ENCODE data around the gene MAP2K5. TPM values are rescaled to one million over a fixed set of nuclear protein-coding genes. Genes with fewer than 3 reads are reported as not detected.

The MAP2K5 gene
- total RNA-seq, 2 experiments from 2014 or later: 16.9 to 17.4 TPM

GRCh38 chr15:67760901-67761300, 218.4 kb downstream of the MAP2K5 start:
- no peaks in the 10 kb centered on the region for H3K36me3 Mint-ChIP-seq (ENCODE audit: low read depth)
- CTCF ChIA-PET: no interaction called here
- no peaks in the 10 kb centered on the region for H3K27me3 Mint-ChIP-seq
- no peak overlapping the region for H3K4me3 Mint-ChIP-seq
- H3K9me3 Mint-ChIP-seq: no peaks in the 10 kb centered on the region
- H3K27ac Mint-ChIP-seq: no peak overlapping the region
- H3K4me1 Mint-ChIP-seq: peaks cover 28% of the 10 kb centered on the region
- DNase-seq: no peak
- POLR2A ChIA-PET: no interaction called here

- Mint-ChIP-seq H3K9me3 (no peaks in the 10 kb centered on the region), H3K4me3 (no peak overlapping the region), H3K27me3 (no peaks in the 10 kb centered on the region), H3K4me1 (peaks cover 28% of the 10 kb centered on the region), H3K36me3 (ENCODE audit: low read depth) (no peaks in the 10 kb centered on the region), H3K27ac (no peak overlapping the region)
- no peak for DNase-seq
- CTCF ChIA-PET: no interaction called here
- POLR2A ChIA-PET: no interaction called here
These were observed 218.8 kb downstream of the MAP2K5 start for GRCh38 chr15:67761343-67761742.

- Mint-ChIP-seq H3K27me3 (no peaks in the 10 kb centered on the region), H3K9me3 (no peaks in the 10 kb centered on the region), H3K4me1 (peaks cover 26% of the 10 kb centered on the region), H3K27ac (no peak overlapping the region), H3K36me3 (ENCODE audit: low read depth) (no peaks in the 10 kb centered on the region), H3K4me3 (no peak overlapping the region)
- CTCF ChIA-PET: no interaction called here
- POLR2A ChIA-PET: interaction anchor here (0.7 kb wide), 1 partner anchor 18 kb away, joined by 3 read pairs; no protein-coding TSS in a partner anchor
- DNase-seq: peak; percentile 27
These were observed 220.3 kb downstream of the MAP2K5 start for GRCh38 chr15:67762610-67763368.

DNA sequence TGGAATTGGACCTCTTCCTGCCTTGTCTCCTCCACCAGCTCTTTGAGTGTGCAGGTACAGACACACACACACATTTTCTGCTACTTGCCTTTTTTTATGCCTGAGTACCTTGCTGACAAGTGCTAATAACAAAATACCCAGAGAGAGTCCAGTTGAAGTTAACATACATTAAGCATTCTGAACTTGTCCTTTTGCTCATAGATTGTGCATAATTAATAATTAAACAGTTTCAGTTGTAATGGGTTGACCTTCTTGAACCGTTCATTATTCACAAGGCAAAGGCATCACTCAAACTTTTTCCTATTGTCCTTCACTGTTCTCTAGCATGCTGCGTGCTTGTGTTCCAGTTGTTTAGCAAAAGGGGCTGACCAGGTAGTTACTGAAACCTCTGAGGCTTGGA, 223.2 kb downstream of the MAP2K5 start:
- ChIA-PET POLR2A (no interaction called here), CTCF (interaction anchor here (1.1 kb wide), 1 partner anchor 13 kb away, joined by 3 read pairs; no protein-coding TSS in a partner anchor)
- H3K4me3 Mint-ChIP-seq: no peak overlapping the region
- no peak for DNase-seq
- no peaks in the 10 kb centered on the region for H3K27me3 Mint-ChIP-seq
- H3K36me3 Mint-ChIP-seq (ENCODE audit: low read depth): no peaks in the 10 kb centered on the region
- H3K4me1 Mint-ChIP-seq: peaks cover 14% of the 10 kb centered on the region
- H3K9me3 Mint-ChIP-seq: no peaks in the 10 kb centered on the region
- no peak overlapping the region for H3K27ac Mint-ChIP-seq

- Mint-ChIP-seq H3K4me3 (no peak overlapping the region), H3K4me1 (peaks cover 12% of the 10 kb centered on the region), H3K9me3 (no peaks in the 10 kb centered on the region), H3K36me3 (ENCODE audit: low read depth) (no peaks in the 10 kb centered on the region), H3K27me3 (no peaks in the 10 kb centered on the region), H3K27ac (no peak overlapping the region)
- ChIA-PET POLR2A (no interaction called here), CTCF (no interaction called here)
- DNase-seq: no peak
These were observed 224.5 kb downstream of the MAP2K5 start for GRCh38 chr15:67766968-67767367.

DNA sequence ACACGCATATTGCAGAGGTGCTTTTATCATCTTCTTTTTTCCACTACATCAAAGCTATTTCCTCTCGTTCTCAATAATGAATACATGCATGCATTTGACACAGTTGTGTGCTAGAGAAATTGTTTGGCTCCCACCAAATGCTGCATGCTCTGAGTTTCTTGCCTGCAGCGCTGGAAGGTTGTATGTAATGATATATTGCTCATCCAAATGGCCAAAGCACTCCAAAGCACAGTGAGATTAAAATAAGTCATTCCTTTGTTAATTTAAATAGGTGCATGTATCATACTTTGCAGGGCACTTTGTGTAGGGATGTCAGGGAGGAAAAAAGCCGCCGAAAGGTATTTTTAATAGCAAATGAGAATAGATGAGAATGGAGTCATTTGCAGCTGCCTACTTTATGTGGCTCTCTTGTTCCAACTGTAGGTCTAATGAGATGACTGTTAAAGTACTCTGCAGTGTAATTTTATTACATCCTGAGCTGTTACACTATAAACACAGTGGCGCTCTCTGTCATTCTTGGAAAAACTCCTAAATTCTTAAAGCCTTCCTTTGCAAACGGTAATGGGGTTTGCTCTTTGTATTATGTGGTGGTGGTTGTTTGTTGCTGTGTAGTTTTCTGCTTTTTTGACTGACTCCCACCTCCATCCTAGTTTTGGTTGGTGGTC, 225.9 kb downstream of the MAP2K5 start:
- CTCF ChIA-PET: no interaction called here
- POLR2A ChIA-PET: no interaction called here

DNA sequence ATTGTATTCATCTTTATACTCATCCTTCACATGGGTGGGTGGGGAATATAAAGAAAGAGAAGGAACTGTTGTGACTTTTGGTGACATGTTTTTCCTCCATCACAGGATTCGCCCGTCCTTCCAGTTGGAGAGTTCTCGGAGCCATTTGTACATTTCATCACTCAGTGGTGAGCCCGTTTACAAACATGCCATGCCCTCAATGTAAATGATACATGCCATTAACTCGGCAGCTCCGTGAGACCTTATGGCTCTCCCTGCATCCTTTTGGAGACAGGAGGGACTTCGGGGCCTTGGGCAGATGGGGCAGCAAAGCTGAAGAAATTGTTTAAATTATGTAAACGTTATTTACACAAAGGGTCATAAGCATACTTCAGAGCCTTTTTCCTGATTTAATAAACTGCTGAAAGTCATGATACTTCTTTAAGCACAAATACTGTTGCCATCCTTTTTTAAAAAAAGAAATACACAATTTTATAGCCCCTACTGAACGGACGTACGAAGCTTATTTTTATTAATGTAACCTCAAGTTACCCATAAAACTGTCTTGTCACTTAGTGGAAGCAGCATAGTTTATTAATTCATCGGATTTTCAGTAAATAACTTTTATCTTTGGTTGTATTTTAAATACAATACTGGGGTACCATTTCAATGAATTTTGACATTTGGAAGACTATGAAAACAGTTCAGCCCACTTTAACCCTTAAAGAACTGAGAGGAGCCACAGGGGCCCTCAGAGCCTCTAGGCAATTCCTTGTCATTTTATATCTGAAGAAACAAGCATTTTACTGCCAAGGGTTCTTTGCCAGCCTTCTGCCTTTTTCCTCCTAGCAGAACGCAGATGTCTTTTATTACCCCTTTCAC, 227.2 kb downstream of the MAP2K5 start:
- H3K36me3 Mint-ChIP-seq (ENCODE audit: low read depth): no peaks in the 10 kb centered on the region
- ChIA-PET POLR2A (no interaction called here), CTCF (no interaction called here)
- no peak overlapping the region for H3K27ac Mint-ChIP-seq
- no peaks in the 10 kb centered on the region for H3K4me1 Mint-ChIP-seq
- H3K4me3 Mint-ChIP-seq: no peak overlapping the region
- no peaks in the 10 kb centered on the region for H3K9me3 Mint-ChIP-seq
- H3K27me3 Mint-ChIP-seq: no peaks in the 10 kb centered on the region
- DNase-seq: no peak

More for the DNA sequence above, 225.9 kb downstream of the MAP2K5 start:
- no peaks in the 10 kb centered on the region for H3K36me3 Mint-ChIP-seq (ENCODE audit: low read depth)
- no peaks in the 10 kb centered on the region for H3K27me3 Mint-ChIP-seq
- DNase-seq: no peak
- H3K4me1 Mint-ChIP-seq: no peaks in the 10 kb centered on the region
- H3K9me3 Mint-ChIP-seq: no peaks in the 10 kb centered on the region
- H3K4me3 Mint-ChIP-seq: no peak overlapping the region
- no peak overlapping the region for H3K27ac Mint-ChIP-seq

DNA sequence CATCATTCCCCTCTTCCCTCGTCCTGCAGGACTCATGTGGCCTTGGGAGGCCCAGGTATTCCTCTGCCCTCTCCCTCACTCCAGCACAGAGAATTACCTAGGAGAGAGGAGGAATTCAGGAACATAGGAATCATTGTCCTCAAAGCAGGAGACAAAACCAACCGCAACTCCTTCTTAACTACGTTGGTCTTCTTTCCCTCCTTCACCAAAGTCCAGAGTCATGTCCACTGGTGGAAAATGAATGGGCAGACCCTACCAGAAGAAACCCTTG, 227.8 kb downstream of the MAP2K5 start:
- DNase-seq: no peak
- Mint-ChIP-seq H3K4me1 (no peaks in the 10 kb centered on the region), H3K27me3 (no peaks in the 10 kb centered on the region), H3K36me3 (ENCODE audit: low read depth) (no peaks in the 10 kb centered on the region), H3K27ac (no peak overlapping the region), H3K4me3 (no peak overlapping the region), H3K9me3 (no peaks in the 10 kb centered on the region)
- ChIA-PET CTCF (no interaction called here), POLR2A (interaction anchor here (0.6 kb wide), 1 partner anchor 938 kb away, joined by 4 read pairs; no protein-coding TSS in a partner anchor)

DNA sequence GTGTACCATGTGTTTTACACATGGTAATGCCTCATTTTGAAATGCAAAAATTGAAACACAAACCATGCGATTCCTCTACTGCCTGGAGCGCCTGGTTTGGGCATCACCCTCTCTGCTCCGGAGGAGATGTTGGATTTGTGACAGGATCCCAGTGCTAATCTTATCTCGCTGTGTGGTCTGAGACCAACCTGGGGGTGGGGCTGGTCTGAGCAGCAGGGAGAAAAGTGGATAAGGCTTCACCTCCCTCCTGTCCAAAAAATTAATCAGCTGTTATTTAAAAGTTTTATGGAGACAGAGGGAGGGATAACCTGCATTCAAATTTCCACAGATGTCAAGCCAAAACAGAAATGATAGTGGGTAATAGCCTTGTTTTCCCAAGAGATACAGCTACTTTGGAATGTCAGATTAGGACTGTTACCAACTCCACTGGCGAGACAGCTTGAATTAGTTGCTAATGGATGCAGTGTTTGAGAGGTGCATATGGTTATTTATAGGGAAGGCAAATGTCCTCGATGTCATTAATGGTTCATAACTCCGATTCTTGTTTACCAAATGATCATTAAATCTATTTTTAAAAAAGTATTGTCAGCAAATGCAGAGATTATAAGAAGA, 228.8 kb downstream of the MAP2K5 start:
- H3K9me3 Mint-ChIP-seq: no peaks in the 10 kb centered on the region
- no peak overlapping the region for H3K27ac Mint-ChIP-seq
- H3K27me3 Mint-ChIP-seq: no peaks in the 10 kb centered on the region
- H3K36me3 Mint-ChIP-seq (ENCODE audit: low read depth): no peaks in the 10 kb centered on the region
- ChIA-PET CTCF (no interaction called here), POLR2A (no interaction called here)
- H3K4me1 Mint-ChIP-seq: no peaks in the 10 kb centered on the region
- H3K4me3 Mint-ChIP-seq: no peak overlapping the region
- no peak for DNase-seq

DNA sequence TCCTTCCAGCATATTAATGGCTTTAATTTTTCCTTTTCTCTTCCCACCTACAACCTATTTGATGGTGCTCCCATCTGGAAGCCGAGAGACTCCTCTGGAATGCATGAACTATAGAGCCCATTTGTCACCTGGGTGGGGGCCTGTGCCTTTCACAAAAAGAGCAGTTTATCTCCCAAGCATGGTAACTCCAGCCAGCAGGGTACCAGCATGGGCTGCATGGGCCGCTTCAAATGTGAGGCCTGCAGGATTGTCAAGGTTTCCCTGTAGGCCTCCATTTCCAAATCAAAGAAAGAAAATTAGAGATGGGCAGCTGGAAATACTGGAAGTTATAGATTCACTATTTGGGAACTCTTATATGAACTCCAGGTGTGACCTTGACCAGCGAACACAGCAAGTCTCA, 232.1 kb downstream of the MAP2K5 start:
- Mint-ChIP-seq H3K4me3 (no peak overlapping the region), H3K27ac (no peak overlapping the region), H3K4me1 (no peaks in the 10 kb centered on the region), H3K36me3 (ENCODE audit: low read depth) (no peaks in the 10 kb centered on the region), H3K9me3 (no peaks in the 10 kb centered on the region), H3K27me3 (no peaks in the 10 kb centered on the region)
- ChIA-PET POLR2A (no interaction called here), CTCF (no interaction called here)
- DNase-seq: no peak

DNA sequence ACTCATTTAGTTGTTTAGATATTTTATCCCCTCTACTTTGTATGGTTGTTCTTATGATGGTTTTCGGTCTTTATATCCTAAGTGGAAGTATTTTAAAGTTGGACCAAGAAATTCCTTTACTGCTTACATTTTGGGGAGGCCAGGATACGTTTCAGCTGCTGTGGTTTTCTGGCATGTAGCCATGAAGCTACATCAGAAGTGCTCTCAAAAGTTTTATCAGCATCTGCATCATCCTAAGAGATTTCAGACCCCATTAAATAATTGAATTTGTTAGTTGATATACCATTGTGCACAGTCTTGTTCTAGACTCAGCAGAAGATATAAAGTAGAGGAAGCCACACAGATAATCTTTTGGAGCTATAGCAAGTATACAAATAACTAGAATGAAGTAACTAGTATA, 232.7 kb downstream of the MAP2K5 start:
- ChIA-PET CTCF (interaction anchor here (0.9 kb wide), 1 partner anchor 829 kb away, joined by 4 read pairs; no protein-coding TSS in a partner anchor), POLR2A (no interaction called here)
- H3K27me3 Mint-ChIP-seq: no peaks in the 10 kb centered on the region
- no peaks in the 10 kb centered on the region for H3K9me3 Mint-ChIP-seq
- no peak overlapping the region for H3K4me3 Mint-ChIP-seq
- no peaks in the 10 kb centered on the region for H3K36me3 Mint-ChIP-seq (ENCODE audit: low read depth)
- no peak overlapping the region for H3K27ac Mint-ChIP-seq
- no peak for DNase-seq
- H3K4me1 Mint-ChIP-seq: no peaks in the 10 kb centered on the region

GRCh38 chr15:67775998-67776397, 233.5 kb downstream of the MAP2K5 start:
- no peaks in the 10 kb centered on the region for H3K9me3 Mint-ChIP-seq
- CTCF ChIA-PET: interaction anchor here (0.9 kb wide), 1 partner anchor 830 kb away, joined by 4 read pairs; no protein-coding TSS in a partner anchor
- no peaks in the 10 kb centered on the region for H3K36me3 Mint-ChIP-seq (ENCODE audit: low read depth)
- no peaks in the 10 kb centered on the region for H3K4me1 Mint-ChIP-seq
- no peak overlapping the region for H3K27ac Mint-ChIP-seq
- no peaks in the 10 kb centered on the region for H3K27me3 Mint-ChIP-seq
- no peak overlapping the region for H3K4me3 Mint-ChIP-seq
- POLR2A ChIA-PET: no interaction called here
- no peak for DNase-seq

GRCh38 chr15:67776600-67776999, 234.1 kb downstream of the MAP2K5 start:
- CTCF ChIA-PET: no interaction called here
- Mint-ChIP-seq H3K4me1 (no peaks in the 10 kb centered on the region), H3K27ac (no peak overlapping the region), H3K4me3 (no peak overlapping the region), H3K36me3 (ENCODE audit: low read depth) (no peaks in the 10 kb centered on the region), H3K27me3 (no peaks in the 10 kb centered on the region), H3K9me3 (no peaks in the 10 kb centered on the region)
- POLR2A ChIA-PET: no interaction called here
- DNase-seq: no peak

All from activated CD4-positive, alpha-beta memory T cell treated with anti-CD3 and anti-CD28 coated beads, Interleukin-2, amount 10 ng/mL, durations not matched to agents 7 days and 5 days (primary cell).